ENCODE results near the gene SASH1.

SASH1 gene

DNA sequence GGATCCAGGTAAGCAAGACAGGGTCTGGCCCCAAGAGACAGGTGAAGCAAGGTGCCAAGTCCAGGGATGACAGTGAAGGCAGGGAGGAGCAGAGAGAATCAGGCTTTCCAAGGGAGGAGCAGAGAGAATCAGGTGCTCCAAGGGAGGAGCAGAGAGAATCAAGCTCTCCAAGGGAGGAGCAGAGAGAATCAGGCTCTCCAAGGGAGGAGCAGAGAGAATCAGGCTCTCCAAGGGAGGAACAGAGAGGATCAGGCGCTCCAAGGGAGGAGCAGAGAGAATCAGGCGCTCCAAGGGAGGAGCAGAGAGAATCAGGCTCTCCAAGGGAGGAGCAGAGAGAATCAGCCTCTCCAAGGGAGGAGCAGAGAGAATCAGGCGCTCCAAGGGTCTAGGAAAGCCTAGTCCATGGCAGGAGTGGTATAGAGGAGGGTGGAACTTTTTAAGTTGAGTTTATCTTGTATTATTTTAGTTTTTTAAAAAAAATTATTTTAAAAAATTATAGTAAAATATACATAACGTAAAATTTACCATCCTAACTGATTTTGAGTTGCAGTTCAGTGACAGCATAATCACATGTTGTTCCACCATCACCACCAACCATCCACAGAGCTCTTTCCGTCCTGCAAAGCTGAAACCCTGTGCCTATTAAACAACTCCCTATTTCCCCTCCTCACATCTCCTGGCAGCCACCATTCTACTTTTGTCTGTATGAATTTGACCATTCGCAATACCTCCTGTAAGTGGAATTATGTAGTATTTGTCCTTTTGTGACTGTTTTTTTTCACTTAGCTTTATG lies 64.1 kb downstream of the SASH1 start:
- no peak for DNase-seq

DNA sequence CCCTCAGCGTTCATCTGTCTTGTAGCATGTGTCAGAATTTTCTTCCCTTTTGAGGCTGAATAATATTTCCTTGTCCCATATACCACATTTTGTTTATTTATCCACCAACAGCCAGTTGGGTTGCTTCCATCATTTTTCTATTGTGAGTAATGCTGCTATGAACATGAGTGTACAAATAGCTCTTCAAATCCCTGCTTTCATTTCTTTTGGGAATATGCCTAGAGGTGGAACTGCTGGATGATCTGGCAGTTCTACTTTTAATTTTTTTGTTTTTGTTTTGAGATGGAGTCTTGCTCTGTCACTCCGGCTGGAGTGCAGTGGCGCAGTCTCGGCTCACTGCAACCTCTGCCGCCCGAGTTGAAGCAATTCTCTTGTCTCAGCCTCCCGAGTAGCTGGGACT lies 64.7 kb downstream of the SASH1 start:
- peak; percentile 97 for DNase-seq

DNA sequence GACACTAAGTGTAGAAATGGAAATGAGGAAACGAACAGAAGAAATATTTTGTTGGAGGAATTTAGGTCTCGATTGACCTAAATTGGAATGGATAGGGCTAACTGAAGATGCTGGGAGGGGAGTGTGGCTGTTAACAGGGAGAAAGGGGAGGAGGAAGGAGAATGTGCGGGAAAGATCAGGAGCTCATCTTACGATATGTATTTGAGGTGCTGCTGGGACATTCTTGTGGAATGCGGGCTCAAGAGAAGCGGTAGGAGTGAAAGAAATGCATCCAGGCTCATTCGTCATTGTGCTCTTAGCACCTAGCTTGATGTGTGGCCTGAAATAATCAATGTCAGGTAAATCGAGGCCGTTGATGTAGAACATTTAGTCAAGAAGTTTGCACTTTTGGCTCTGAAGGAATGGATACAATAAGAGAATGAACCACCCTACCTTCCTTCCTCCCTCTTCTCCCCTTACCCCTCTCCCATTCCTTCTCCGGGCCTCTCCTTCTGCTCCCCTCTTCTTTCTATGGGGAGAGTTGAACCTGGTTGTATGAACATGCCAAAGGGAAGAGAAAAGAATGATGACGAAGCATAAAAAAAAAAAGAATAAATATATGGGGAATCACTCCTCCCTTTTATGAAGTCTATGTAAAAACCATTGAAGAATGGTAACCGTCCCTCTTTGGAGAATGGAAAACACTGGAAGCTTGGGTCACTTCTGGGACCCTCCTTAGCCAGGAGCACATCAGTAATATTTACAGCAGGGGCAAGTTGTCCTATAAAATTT lies 70.9 kb downstream of the SASH1 start:
- DNase-seq = no peak

DNA sequence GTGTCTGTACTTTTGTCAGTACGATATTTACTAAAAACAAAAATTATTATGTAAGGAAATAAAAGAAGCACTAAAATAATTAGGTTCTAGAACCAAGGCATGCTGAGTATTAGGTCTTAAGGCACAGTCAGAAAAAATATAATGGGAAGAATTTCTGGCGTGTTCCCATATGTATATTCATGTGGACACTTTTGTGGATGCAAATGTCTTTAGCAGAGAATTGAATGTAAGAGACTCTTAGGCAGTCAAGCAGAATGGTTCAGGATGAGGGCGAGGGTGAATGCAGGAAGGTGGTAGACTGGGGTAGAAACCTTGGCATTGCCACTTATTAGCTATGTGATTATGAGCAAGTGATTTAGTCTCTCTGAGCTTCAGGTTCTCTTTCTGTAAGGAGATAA lies 71.5 kb downstream of the SASH1 start:
- no peak for DNase-seq

DNA sequence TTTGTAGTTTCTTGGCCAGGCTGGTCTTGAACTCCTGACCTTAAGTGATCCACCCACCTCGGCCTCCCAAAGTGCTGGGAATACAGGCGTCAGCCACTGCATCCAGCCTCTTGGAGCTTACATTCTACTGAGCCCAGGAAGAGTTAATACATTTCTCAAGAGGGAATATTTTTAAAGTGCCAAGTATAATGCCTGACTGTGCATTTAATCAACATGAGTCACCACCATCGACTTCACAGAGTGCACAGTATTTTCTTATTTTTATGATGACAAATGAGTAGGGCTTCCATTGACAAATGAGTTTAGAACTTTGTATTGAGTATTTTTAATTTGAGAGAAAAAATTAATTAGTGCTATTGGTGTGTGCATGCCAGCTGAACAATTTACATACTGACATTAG lies 72.2 kb downstream of the SASH1 start:
- peak; percentile 85 for DNase-seq

DNA sequence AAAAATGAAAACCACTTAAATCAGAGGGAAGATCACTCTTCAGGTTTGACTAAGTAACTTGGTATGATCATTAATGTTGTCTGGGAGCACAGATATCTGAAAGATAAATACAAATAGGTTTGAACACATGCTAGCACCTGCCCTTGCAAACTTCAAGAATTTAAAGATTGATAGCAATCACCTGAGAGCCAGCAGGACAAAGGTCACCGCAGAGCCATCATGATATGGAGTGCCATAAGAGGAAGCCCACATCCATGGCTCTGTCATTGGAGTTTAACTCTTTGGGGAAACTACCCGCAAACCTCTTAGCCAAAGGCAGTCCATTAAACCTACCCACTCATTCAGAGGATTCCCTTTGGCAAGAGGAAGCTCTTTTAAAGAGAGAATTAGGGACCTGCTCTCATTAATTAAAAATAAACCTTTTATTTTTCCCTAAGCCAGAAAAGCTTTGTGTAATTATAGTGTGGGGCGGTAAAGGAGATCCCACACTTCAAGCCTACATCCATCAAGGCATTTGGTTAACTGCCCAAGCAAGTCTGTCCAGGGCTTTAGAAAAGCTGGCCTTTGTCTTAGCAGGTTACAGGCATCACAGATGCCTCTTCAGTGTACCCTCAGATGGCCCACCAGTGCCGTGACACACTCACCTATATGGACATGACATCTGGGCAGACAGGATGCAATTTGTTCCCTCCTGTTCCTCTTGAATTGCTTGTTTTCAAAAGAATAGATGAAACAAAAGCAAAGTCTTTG lies 73.0 kb downstream of the SASH1 start:
- no peak for DNase-seq

DNA sequence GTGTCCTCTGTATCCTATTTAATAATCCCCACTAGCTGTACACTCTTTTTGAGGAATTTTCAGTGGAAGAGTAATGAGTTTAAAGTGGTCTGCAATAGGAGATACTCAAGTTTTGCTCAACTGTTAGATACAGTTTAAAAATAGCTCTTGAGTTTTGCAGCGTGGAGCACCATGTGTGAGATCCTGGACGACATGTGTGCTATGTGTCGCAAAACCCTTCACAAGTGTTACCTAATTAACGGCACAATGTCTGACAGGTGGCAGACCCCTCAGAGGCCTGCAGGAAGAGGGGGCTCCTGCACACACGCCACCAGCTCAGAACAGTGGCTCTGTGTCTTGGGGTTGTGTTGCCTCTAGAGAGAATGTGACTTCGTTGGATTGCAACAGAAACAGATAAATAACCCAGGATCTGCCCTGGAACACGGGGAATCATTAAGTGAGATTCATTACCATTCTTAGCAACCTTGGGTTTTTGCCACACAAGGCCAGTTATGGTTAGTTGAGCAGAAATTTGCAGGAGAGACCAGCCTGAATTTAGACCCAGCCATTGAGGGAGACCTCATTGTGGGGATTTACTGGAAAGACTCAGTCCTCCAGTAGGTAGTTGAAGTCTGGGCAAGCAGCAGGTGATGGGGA lies 73.8 kb downstream of the SASH1 start:
- DNase-seq = no peak

DNA sequence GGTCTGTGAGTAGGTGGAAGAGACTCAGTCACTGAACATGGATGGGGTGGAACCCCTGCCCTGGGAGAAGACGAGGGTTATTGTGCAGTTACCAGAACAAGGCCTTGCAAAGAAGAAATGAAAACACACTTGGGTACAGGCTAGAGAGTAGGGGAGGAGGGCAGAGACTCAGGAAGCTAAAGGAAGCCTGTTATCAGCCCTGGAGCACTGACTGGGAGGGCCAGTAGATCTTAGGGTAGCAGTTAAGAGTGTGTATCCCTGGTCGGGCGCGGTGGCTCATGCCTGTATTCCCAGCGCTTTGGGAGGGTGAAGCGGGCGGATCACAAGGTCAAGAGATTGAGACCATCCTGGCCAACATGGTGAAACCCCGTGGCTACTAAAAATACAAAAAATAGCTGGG lies 74.4 kb downstream of the SASH1 start:
- no peak for DNase-seq

DNA sequence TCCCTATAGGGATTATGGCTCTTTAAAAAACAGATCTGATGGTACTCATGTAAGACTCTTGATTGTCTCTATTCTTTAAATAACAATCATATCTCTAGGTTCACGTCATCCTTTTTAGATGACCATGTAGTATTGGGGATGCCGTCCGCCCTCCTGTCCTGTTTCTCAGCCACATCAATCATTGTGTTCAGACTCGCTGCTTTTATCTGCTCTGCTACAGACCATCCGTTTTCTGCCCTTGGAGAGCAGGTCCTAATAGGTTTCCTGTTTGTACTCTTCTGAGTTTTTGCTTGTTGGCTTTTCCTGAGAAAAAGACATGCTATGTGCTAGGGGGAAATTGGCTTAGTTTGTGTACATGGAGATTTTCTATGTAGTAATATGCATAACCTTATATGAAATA lies 76.8 kb downstream of the SASH1 start:
- DNase-seq = no peak

DNA sequence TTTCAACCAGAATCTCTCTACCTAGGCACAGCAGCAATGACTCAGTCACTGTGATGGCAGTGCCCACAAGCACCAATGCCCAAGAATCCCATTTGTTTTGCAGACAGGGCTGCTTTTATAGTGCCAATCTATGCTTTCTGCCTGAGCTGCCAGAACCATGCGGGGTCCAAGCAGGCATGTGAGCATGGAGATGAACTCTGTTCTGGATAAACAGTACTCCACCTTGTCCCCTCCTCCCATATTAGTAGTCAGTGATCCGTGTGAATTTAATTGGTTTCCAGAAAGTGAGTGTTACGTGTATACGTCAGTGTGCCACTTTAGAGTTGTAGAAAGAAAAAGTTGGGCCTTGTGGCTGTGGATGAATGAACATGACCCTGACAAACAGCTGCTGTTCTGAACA lies 79.4 kb downstream of the SASH1 start:
- DNase-seq = no peak

DNA sequence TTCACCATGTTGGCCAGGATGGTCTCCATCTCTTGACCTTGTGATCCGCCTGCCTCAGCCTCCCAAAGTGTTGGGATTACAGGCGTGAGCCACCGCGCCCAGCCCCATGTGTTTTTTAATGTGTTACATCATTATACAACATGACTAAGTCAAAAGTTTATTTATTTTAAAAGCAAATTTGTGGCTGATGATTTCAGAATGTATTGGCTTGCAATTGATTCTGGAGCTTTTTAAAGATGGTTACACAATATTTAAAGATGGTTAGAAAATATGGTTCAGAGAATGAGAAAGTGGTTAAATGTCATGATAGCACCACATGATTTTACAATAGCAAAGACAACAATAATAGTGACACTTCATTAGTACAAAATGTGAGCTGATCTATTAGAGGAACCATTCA lies 80.5 kb downstream of the SASH1 start:
- DNase-seq = no peak

DNA sequence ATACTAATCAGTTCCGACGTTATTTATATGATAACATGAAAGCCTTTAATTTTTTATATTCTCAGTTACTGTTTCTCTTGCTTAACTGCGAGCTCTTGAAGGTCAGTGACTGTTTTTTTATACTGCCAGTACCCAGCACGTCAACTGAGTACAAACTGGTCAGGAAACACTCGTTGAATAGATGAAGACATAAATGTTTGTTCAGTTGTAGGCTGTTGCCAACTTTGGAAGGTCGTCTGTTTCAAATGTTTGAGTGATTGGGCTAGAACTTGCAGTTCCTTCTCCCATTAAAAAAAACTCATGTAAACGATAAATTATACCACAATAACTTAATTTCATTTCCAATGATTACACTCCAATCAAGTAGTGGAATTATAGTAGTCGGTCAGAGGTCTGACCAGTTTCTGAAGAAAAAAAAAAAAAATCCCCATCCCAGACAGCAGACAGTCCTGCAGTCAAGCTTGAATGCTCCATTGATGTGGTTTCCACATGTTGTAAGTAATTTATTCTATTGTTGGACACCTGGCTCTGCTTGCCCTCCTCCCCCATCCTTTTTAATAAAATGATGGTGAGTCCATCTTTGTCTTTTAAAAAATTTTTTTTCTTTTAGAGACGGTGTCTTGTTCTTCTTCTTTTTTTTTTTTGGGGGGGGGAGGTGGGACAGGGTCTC lies 81.1 kb downstream of the SASH1 start:
- no peak for DNase-seq

DNA sequence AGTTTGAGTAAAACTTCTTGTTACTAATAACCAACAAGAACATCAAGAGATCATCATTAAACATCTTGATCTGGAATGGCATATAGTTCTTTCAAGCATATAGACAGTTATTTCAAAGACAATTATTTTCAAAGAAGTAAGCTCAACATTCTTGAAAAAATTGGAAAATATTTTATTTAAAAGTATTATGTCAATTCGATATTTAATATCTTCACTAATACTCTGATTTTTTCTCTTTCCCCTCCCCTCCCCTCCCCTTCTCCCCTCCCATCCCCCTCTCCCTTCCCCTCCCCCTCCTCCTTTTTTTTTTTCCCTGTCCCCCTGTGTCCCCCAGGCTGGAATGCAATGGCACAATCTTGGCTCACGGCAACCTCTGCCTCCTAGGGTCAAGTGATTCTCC lies 82.8 kb downstream of the SASH1 start:
- DNase-seq = no peak

DNA sequence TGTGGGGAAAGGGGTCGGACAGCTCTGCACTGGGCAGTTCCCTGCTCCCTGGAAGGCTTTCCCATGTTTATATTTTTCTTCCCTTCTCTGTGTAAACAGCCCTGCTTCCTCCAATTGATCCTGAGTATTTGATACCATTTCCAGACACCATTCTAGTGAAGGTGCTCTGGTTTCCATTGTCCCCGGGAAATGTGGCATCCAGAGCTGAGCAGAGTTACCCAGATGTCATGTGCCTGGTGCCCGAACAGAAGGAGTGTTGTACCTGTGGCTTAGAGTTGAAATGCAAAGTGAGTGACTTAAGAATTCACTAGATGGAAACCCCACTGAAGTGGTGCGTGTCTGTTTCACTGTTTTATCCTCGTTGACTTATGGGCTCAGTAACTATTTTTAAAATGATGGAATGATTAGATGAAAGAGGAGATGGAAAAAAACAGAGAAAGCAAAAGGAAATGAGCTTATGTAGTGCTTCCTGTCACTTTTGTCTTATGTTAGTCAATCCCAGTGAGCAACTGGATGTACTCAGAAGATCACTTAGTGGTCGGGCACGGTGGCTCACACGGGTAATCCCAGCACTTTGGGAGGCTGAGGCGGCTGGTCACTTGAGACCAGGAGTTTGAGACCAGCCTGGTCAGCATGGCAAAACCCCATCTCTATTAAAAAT lies 83.8 kb downstream of the SASH1 start:
- no peak for DNase-seq

DNA sequence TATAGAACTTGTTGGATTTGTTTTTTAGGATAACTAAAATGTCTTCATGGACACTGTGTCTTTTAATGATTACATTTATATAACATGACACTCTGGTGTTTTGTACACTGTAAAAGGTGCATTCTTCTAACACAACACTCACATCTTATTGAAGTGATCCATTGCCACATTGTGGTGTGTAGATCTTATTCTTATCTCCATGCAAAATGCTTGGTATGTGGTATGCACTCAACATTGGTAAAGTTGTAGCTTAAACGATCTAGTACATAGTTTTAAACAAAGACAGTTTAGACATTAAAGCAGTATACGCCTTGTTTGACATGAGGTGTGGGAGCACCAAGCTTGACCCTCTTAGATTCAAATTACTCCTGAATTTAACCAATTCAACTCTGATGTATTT lies 84.7 kb downstream of the SASH1 start:
- DNase-seq = no peak

DNA sequence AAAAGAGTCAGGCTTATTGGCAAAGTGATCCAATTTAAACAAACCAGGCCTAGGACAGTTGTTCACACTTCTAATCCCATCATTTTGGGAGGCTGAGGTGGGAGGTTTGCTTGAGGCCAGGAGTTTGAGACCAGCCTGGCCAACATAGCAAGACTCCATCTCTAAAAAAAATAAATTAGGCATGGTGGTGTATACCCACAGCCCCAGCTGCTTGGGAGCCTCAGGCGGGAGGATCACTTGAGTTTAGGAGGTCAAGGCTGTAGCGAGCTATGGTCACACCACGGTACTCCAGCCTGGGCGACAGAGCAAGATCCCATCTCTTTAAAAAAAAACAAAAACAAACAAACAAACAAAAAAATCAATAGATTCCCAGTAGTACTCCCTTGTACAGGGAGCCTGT lies 86.8 kb downstream of the SASH1 start:
- DNase-seq = no peak

DNA sequence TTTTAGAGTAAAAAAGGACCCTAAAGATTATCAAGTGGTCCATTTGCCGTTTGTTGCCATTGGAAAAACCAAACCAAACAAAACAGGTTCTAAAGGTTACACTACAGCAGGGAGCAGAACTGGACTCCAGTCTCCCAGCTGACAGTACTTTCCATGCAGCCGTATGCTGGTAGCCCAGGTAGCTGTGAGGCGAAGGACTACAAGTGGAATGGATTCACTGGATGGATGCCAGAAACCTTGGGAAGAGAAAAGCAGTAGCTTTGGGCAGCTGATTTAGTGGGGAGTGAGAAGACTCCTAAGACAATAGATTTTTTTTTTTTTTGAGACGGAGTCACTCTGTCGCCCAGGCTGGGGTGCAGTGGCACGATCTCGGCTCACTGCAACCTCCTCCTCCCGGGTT lies 88.3 kb downstream of the SASH1 start:
- no peak for DNase-seq

DNA sequence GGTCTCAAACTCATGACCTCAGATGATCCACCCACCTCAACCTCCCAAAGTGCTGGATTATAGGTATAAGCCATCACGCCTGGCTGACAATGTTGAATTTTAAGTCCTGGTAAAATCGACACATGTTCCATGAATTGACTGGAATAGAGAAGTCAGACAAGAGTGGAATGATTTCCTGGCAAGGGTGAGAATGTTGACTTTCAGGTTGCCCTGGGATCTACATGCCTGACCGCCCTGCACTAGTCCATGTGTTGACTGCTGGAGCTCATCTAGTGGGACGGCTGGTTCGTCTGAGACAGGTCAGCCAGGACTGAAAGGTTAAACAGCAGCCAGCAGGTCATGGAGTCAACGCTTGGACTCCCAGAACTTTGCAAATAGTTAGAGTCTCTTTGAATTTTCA lies 88.8 kb downstream of the SASH1 start:
- DNase-seq = no peak

DNA sequence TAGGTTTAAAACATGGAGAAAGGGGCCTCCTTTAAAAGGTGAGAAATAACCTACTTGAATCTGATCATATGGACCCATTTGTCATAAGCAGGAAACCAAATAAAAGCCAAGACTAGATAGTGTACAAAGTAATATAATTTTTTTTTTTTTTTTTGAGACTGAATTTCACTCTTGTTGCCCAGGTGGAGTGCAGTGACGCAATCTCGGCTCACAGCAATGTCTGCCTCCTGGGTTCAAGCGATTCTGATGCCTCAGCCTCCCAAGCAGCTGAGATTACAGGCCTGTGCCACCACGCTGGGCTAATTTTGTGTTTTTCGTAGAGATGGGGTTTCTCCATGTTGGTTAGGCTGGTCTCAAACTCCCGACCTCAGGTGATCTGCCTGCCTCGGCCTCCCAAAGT lies 89.2 kb downstream of the SASH1 start:
- no peak for DNase-seq

DNA sequence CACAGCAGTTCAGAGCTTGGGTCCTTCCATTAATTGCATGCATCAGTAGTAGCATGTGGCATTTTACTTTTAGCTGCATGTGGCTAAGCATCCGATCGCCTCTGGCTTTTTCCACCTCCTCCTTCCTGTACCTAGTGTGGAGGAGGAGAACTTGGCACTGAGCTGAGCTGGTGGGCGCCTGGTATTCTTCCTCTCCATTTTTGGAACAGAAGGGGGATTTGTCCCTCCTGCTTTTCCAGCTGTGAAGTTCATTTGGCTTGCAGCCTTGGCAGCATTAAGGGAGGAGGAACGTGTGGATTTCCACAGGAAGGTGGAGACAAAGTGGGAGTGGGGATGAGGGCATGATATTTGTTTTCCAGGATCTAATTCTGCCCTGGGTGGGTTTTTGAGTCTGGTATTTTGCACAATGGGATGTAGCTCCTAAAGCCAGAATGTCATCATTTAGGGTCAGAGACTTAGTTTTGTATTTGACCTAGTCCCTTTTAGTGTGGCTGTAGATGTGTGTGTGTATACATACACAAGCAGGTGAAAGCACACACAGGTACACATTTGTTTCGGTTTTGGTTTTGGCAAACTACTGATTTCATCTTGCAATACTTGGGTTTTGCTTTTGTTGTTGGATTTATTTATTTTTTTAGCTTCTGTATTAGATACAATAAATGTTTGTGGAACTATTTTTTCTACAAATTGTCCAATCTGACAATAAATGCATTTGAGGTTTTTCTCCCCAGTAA lies 90.0 kb downstream of the SASH1 start:
- DNase-seq = no peak

DNA sequence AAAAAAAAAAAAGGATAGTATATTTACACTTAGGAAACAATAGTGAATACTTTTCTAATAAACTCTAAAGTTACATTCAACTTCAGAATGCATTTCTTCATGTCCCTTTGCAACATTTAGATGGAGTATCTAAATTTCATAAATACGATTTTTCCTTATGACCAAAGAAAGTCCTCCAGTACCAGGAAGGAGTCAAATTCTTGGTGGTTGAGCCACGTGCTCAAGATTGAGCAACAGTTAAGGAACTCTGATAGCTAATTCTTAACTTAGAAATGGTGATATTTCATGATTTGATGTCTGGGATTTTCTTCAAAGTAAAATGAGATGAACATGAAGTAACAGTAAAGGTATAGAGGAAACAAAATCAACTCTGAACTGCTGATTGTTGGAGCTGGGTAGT lies 92.7 kb downstream of the SASH1 start:
- peak; percentile 39 for DNase-seq

DNA sequence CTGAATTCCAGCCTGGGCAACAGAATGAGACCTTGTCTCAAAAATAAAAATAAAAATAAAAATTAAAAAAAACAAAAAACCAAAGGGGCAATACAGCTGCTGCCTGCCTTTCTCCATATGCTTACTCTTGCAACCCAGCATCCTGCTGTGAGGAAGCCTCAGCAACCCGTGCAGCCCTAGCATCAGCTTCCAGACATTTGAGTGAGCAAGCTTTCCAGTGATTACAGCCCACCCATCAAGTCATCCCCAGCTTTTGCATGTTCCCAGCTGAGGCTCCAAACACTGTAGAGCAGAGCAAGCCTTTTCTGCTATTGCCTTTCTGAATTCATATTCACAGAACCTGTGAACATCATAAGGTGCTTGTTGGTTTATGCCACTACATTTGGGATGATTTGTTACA lies 93.8 kb downstream of the SASH1 start:
- no peak for DNase-seq

Measured in EL (cell line).